Ecto neural progenitor cell (in vitro differentiated cells): ENCODE data around the gene C16orf92.
A peak's percentile ranks its signal among the peaks of the same experiment; 100 is the strongest.
"Not testable (repeated sequence)": the region's sequence is repeated elsewhere in the genome, so short reads cannot be mapped to it uniquely, and the experiment has no call there.

Source experiments
- DNase-seq: peaks from one replicate; pipeline ENCODE4 v3.0.0-alpha.2; 2018; ENCODE audit warnings: low spot score

The C16orf92 gene

GRCh38 chr16:30027588-30028437, 4.8 kb downstream of the C16orf92 start:
- no peak for DNase-seq

- DNase-seq: peak; percentile 83
These were observed 5.6 kb downstream of the C16orf92 start for GRCh38 chr16:30028438-30029076.

GRCh38 chr16:30030011-30030685, 7.2 kb downstream of the C16orf92 start:
- no peak for DNase-seq

GRCh38 chr16:30030841-30031413, 7.9 kb downstream of the C16orf92 start, which contains the start of gene TLCD3B:
TLCD3B (minus strand) TSS chr16:30031271; CDS start chr16:30030527, 744 bp downstream.
- peak; percentile 73 for DNase-seq

GRCh38 chr16:30031477-30031918, 8.5 kb downstream of the C16orf92 start:
- DNase-seq: no peak

GRCh38 chr16:30032083-30032819, 9.3 kb downstream of the C16orf92 start:
- DNase-seq: peak; percentile 79

GRCh38 chr16:30033270-30033669, 10.3 kb downstream of the C16orf92 start:
- DNase-seq: no peak

- no peak for DNase-seq
These were observed 17.2 kb downstream of the C16orf92 start for GRCh38 chr16:30040221-30040620.

GRCh38 chr16:30040690-30041089, 17.7 kb downstream of the C16orf92 start:
- not testable (repeated sequence) for DNase-seq

- no peak for DNase-seq
These were observed 18.8 kb downstream of the C16orf92 start for GRCh38 chr16:30041841-30042240.

- DNase-seq: no peak
These were observed 23.2 kb downstream of the C16orf92 start for GRCh38 chr16:30046178-30046577.

- DNase-seq: no peak
These were observed 23.6 kb downstream of the C16orf92 start for GRCh38 chr16:30046588-30046987.

- DNase-seq: no peak
These were observed 26.9 kb downstream of the C16orf92 start for GRCh38 chr16:30049871-30050270.

GRCh38 chr16:30051518-30051917, 28.5 kb downstream of the C16orf92 start:
- DNase-seq: no peak

- DNase-seq: peak; percentile 97
These were observed 29.8 kb downstream of the C16orf92 start for GRCh38 chr16:30052671-30053372.

- DNase-seq: no peak
These were observed 30.5 kb downstream of the C16orf92 start for GRCh38 chr16:30053376-30054015.

- no peak for DNase-seq
These were observed 31.5 kb downstream of the C16orf92 start for GRCh38 chr16:30054451-30054850.

- peak; percentile 82 for DNase-seq
These were observed 32.1 kb downstream of the C16orf92 start for GRCh38 chr16:30054959-30055553.

GRCh38 chr16:30060346-30060745, 37.3 kb downstream of the C16orf92 start:
- no peak for DNase-seq
